HG02840 (cell line): ENCODE results near the gene MMP17.

ENCODE experiments used
- ATAC-seq: cut with Tn5 transposase; IDR thresholded peaks from one replicate; pipeline ENCODE4 v1.9.1; 2021; ENCODE audit warnings: mild to moderate bottlenecking, moderate library complexity, moderate number of reproducible peaks; ENCODE audit not compliant: unreplicated experiment, low FRiP score

Gene MMP17

DNA sequence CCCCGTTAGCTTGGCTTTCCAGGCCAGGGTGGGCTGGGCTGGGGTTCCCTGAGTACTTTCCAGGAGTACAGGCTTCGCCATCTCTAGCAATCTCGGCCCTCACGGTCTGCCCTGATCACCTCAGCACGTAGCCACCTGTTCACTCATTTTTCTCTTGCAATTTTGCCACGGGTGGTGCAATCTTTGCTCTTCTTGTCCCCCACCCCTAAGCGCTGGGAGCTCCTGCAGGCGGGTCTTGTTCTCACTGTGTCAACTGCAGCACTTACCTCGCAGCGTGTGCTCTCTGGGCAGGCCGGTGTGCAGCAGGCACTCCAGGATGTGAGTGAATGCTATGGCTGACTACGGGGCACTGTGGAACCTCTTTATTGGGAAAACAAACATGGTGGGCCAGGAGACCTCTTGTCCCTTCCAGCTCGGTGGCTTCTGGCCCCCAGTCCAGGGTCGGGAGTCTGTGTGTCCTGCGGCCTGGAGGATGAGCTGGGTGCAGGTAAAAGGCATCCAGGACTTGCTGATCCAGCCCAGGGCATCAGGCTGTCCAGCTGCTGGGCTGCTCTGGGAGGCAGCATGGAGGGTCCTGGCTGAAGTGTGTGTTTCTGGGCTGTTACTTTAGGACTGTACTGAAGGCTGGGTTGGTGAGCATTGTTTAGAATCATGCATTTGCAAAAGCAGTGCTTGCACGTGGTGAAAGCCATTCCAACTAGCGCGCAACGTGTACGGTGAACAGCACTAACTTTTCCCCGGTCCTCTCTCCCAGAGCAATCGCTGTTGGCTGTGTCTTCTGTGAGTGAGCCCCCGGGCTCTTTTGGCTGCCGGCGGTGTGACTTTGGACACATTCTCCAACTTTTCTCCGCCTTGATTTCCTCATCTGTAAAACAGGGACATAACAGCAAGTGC lies 64.8 kb downstream of the MMP17 start:
- ATAC-seq = no peak

DNA sequence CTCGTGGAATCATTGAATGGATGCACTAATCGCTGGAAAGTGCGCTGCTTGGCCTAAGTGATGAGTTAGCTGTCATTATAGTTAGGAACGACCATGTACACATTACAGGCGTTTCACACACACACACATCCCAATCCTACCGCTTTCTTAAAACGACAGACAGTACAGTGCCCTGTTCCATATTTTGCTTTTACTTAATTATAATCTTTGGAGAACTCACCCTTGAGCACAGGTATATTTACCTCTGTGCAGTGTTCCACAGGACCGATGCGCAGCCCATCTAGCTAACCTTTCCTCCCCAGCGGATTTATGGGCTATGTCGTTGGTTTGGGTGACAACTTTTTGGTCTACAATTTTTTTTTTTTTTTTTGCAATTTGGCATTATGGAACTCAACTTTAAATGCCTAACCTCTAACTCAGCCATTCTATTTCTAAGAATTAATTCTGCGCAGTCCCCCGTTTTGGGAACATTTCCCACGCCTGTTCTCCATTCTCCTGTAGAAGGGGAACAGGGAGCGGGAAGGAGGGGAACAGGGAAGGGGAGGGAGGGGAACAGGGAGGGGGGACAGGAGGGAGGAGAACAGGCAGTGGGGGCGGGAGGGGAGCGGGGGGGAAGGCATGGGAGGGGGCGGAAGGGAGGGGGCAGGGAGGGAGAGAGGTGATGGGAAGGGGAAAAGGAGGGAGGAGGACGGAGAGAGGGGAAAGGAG lies 65.6 kb downstream of the MMP17 start:
- no peak for ATAC-seq

DNA sequence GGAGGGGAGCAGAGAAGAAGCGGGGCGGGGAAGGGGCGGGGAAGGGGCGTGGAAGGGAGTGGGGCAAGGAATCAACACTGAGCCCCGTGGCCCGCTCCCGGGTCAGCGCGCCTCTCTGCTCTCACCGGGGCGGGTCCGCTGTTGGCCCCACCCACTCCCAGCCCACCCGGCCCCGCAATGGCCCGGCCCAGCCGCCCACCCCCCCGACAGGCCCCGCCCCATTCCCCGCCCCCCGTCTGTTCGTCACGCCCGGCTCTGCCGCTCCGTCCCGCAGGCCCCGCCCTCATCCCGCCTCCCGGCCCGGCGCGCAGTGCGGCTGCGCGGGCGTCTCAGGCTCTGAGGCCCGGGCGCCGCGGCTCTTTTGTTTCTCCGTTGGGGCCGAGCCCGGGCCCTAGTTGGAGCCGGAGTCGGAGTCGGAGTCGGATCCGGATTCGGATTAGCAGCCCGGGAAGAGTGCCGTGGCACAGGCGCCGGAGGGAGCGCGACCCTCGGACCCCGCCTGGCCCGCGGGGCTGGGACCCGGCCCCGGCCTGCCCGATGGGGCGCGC lies 66.2 kb downstream of the MMP17 start, which contains the start of gene ULK1:
Gene ULK1 (plus strand): TSS at position 310 of the 548 bp plus-strand sequence. CDS start 380 bp downstream, outside the sequence.
- peak; percentile 84 for ATAC-seq

DNA sequence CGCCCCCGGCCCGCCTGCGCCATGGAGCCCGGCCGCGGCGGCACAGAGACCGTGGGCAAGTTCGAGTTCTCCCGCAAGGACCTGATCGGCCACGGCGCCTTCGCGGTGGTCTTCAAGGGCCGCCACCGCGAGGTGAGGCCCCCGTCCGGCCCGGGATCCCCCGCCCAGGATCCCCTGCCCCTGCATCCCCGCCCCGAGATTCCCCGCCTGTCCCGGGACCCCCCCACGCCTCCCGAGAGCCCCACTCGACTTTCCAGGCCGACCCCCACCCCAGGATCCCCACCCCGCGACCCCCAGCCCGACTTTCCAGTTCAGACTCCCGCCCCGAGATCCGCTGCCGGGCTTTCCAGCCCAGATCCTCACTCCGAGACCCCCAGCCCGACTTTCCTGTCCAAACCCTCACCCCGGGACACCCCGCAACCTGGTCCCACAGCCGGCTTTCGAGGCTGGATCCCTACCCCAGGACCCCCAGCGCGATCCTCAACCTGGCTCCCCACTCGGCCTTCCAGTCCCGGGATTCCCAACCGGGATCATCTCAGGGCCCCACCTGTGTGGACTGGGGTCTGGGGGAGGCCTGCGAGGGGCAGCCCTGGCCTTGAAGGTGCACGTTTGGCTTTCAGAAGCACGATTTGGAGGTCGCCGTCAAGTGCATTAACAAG lies 66.9 kb downstream of the MMP17 start:
- no peak for ATAC-seq

DNA sequence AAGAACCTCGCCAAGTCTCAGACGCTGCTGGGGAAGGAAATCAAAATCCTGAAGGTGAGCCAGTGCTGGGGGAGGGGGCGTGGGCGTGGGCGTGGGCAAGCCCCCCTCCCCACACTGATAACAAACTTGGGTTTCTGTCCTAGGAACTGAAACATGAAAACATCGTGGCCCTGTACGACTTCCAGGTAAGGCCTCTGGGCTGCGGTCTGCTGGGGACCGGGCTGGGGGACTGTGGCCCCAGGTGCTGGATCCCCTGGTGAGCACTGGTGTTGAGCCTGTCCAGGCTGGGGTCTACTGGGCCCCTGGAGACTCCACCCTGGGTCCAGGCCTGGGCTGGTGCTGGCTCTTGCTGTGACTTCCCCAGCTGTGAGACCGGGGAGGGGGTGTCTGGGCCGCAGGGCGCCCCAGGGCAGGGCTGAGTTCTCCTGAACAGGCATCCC lies 67.5 kb downstream of the MMP17 start:
- ATAC-seq = peak; percentile 18

DNA sequence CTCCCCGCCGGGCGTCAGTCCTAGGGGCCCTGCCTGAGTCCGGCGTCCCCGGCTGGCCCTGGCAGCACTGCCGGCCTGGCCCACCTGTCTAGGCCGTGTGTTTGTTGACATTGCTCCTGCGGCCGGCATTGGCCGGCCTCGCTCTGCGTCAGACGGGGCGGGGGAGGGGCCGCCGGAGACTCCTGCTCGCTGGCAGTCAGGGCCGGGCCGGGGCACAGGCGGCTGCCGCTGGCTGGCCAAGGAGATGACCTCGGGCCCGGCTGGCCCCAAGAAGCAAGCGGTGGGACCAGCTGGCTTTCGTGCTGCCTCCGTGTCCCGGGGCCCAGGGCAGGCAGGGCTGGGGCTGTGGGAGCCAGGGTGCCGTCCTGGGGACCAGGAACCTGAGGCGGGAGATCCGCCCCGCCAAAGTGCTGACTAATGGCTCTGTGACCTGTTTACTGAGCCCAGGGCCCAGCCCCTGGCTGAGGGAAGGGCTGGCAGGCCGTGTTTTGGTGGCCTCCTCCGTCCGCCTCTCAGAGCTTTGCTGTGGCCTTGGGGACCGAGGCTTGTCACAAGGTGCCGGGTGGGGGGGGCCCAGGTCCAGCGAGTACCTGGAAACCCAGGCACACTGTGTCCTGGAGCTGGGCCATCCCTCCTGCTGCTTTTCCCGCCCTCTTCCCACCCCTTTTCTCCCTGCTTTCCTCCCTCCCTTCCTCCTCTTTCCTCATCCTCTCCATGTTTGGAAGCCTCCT lies 68.1 kb downstream of the MMP17 start:
- peak; percentile 38 for ATAC-seq

DNA sequence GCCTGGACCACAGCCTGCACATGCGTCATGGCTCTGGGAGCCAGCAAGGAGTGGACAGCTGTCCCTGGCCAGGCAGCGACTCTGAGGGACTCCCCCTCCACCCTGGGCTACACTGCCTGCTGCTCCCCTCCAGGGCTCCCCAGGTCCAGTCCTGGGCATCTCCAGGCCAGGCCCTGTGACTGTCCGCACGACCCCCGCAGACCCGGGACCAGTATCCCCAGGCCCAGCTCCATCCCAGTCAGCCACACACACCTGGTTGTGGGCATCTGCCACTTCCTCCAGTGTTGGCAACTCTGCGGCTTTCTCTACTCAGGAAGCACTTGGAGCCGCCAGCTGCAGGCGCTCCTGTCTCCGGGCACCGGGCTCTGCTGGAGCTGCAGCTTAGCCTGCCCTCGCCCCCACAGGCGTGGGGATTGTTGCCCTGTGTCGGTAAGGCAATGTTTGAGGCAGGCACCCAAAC lies 68.6 kb downstream of the MMP17 start:
- no peak for ATAC-seq

DNA sequence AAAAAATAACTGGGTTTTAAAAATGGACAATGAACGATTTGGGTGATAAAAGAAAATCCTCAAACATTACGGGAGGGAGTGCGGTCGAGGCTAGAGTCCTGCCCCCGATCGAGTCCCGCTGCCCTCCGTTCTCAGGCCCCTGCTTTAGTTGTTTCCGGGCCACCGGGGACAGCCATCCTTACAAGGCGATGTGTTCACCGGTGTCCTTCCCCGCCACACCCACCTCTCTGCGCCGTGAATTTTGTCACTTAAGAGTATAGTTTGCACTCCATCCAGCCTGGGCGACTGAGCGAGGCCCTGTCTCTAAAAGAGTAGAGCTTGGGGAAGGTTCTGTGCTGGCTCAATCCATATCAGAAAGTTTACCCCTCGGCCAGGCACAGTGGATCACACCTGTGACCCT lies 69.1 kb downstream of the MMP17 start:
- no peak for ATAC-seq

DNA sequence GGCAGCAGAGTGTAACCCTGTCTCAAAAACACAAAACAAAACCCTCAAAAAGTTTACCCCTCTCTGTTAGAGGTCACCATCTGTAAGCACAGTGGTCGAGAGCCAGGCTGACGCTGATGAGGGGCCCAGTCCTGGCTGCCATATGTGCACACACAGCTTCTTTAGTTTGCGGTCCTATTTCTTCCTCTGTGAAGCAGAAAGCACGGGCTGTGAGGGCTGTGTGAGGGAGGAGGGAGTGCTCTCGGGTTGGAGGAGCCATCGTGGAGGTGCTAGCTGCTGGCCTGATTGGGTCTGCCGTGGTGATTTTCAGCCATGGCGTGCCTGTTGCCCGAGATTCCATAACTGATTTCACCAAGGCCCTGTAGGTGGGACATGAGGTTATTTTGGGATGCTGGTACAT lies 69.7 kb downstream of the MMP17 start:
- ATAC-seq = no peak

DNA sequence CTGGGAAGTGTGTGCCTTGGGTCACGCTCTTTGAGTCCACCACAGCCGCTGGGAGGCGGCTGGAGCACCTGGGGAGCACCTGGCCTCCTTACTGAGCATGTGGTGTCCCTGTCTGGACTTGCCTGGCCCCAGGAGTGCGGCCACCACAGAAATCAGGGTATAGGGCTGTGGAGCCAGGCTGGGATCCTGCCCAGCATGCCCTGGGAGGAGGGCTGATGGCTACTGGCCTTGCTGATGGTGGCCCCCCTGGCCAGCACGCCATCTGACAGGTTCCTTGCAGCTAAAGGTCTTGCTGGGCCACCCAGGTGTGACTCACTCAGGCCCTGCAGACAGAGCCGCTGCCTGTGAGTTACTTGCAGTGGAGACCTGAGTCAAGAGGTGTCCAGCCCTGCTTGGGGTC lies 72.2 kb downstream of the MMP17 start:
- no peak for ATAC-seq
